ENCODE data around the gene ARMC8.
A peak's percentile ranks its signal among the peaks of the same experiment; 100 is the strongest.

ARMC8 gene

GRCh38 chr3:138197524-138197923 is 10.4 kb downstream of the ARMC8 start:
- H3K4me3 ChIP-seq (ENCODE audit: low read depth, low read length): no peak overlapping the region
- TF ChIP-seq CTCF (IDR thresholded peaks at IDR 0.05; ENCODE audit: insufficient read depth, low read depth, low read length, missing control alignments): no peak
- DNase-seq (ENCODE audit: low read depth): no peak

- DNase-seq (ENCODE audit: low read depth): peak; percentile 50
- no peak overlapping the region for H3K4me3 ChIP-seq (ENCODE audit: low read depth, low read length)
- TF ChIP-seq CTCF (IDR thresholded peaks at IDR 0.05; ENCODE audit: insufficient read depth, low read depth, low read length, missing control alignments): no peak
Observed at GRCh38 chr3:138199851-138200250, 12.8 kb downstream of the ARMC8 start.

GRCh38 chr3:138200424-138200823 is 13.3 kb downstream of the ARMC8 start:
- H3K4me3 ChIP-seq (ENCODE audit: low read depth, low read length): no peak overlapping the region
- no peak for TF ChIP-seq CTCF (IDR thresholded peaks at IDR 0.05; ENCODE audit: insufficient read depth, low read depth, low read length, missing control alignments)
- no peak for DNase-seq (ENCODE audit: low read depth)

GRCh38 chr3:138202945-138203701 is 16.0 kb downstream of the ARMC8 start:
- no peak for DNase-seq (ENCODE audit: low read depth)
- TF ChIP-seq CTCF (IDR thresholded peaks at IDR 0.05; ENCODE audit: insufficient read depth, low read depth, low read length, missing control alignments): no peak
- H3K4me3 ChIP-seq (ENCODE audit: low read depth, low read length): no peak overlapping the region

DNA sequence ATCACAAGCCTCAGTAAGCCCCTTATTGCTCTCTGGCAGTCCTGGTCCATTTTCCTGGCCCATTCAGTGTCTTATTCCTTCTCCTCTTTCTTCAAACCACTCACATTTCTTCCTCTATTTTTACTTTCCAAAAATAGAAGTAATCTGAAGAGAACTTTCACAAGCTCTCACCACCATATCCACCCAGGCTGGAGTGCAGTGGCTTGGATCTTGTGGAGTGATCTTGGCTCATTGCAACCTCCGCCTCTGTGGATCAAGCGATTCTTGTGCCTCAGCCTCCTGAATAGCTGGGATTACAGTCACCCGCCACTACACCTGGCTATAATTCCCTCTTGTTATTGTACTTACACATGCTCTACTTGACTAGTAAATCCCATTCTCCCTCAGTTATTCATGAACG is 16.8 kb downstream of the ARMC8 start:
- DNase-seq (ENCODE audit: low read depth): no peak
- no peak overlapping the region for H3K4me3 ChIP-seq (ENCODE audit: low read depth, low read length)
- no peak for TF ChIP-seq CTCF (IDR thresholded peaks at IDR 0.05; ENCODE audit: insufficient read depth, low read depth, low read length, missing control alignments)

GRCh38 chr3:138205527-138205926 is 18.4 kb downstream of the ARMC8 start:
- DNase-seq (ENCODE audit: low read depth): no peak
- no peak for TF ChIP-seq CTCF (IDR thresholded peaks at IDR 0.05; ENCODE audit: insufficient read depth, low read depth, low read length, missing control alignments)
- no peak overlapping the region for H3K4me3 ChIP-seq (ENCODE audit: low read depth, low read length)

- DNase-seq (ENCODE audit: low read depth): no peak
Observed at GRCh38 chr3:138206196-138206595, 19.1 kb downstream of the ARMC8 start.

More at GRCh38 chr3:138206196-138206595, 19.1 kb downstream of the ARMC8 start:
- no peak for TF ChIP-seq CTCF (IDR thresholded peaks at IDR 0.05; ENCODE audit: insufficient read depth, low read depth, low read length, missing control alignments)
- no peak overlapping the region for H3K4me3 ChIP-seq (ENCODE audit: low read depth, low read length)
